M059J (cell line): ENCODE measurements around the gene TFF2. TPM values are rescaled to one million over a fixed set of nuclear protein-coding genes. Genes with fewer than 3 reads are reported as not detected.
A peak's percentile ranks its signal among the peaks of the same experiment; 100 is the strongest.

ENCODE experiments used
- DNase-seq: peaks from one replicate; pipeline ENCODE4 v3.0.0-alpha.2; 2012; ENCODE audit warnings: low read depth
- total RNA-seq: library from RNA; depleted of rRNA; stranded (reverse); fragments of >200 nt; shearing (Covaris generic); gene quantifications from 2 replicates; pipeline ENCODE4 v1.2.3, GENCODE V29; 2014

Gene TFF2
- total RNA-seq, 1 experiment from 2014 or later: 0.30 TPM

DNA sequence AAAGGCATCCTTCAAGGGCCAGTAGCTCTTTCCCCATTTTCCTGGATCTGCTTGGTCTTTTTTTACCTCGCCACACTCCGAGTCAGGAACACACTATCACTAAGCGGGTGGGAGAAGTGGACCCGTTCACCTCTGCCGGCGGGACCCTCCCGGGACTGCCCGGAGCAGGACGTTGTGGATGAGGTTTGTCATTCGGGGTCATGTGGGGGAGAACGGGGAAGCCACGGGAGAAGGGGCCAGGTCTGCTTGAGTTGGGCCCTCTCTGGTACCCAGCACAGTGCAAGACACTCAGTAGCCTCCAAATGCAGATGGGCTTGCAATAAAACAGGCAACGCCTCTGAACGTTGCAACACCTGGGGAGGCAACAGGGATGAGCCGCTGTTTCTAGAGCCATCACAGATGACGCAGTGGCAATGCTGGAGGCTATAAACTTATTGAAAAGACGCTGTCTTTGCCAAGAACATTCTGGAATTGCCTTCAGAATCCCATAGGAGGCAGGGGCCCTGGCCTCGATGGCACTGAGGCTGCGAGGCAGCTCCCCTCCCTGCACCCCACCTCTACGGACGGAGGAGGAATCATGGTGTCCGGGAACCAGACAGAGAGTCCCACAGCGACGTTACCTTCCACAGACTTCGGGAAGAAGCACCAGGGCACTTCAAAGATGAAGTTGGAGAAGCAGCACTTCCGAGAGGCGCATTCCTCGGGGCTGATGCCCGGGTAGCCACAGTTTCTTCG, 3.8 kb downstream of the TFF2 start:
- no peak for DNase-seq

DNA sequence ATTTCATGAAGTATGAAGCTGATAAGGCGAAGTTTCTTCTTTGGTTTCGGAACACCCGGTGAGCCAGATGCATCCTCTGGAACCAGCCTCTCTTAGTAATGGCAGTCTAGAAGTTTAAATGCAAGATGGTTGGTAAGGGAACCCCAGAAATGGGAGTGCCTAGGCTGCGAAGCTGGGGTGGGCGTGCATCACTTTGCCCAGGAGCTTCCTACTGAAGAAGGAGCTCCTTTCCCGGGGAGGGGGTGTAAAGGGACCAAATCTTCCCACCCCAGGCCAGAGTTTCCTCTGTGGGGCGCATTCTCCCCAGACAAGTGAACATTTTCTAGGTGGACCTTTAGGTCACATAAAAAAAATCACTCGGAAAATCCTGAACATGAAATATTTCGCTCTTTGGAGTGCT, 4.4 kb downstream of the TFF2 start:
- DNase-seq: no peak

DNA sequence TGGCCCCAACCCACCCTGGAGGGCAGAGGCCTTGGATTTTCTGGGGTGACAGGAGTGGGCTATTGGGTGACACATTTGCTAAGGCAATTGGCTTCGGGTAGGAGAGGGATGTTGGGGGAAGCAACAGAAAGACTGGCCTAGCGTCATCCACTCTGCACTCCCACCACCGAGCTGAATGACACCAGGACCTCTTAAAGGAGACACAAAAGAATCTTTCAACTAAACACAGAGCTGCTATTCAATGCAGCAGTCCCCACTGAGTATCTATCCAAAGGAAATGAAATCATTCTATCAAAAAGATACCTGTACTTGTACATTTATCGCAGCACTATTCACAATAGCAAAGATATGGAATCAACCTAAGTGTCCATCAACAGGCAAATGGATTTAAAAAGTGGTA, 6.2 kb downstream of the TFF2 start:
- no peak for DNase-seq

DNA sequence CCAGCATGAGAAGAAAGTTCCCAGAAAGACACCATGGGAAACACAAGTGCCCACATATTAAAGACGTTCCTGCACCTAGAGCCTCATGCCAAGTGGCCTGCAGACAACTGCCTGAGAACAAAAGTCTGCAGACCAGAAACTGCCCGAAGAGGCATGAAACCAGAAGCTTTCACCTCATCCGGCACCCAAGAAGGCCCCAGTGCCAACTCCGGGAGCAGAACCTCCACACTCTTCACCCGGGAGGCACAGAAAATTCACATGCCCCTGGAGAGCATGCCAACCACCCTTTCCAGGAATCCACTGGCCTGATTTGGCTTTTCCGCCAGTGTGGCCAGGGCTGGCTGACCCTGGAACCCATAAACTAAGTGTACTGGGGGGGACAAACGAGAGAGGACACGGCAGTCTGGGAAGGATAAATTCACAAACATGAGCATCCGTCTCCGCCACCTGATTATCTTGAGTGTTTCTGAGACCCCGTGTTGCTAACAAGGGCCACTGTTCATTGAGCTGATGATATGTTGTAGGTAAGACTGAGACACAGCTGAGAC, 6.8 kb downstream of the TFF2 start:
- DNase-seq: no peak

DNA sequence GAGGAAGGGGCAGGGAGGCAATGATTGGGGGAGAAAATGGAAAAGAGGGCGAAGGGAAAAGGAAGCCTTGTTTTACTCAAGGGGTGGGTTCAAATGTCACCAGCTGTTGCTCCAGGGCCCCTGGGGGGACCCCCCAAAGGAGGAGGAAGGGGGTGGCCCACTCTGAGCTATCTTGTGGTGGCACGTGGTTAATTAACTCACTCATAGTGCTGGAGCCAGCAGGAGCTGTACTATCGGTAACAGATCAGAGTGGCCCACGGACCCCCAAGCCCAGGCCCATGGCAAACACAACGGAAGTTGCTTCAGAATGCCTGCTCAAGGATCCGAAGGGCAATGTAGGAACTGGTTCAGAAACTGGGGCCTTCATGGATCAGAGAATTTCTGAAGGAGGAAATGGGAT, 7.2 kb downstream of the TFF2 start:
- DNase-seq: no peak

DNA sequence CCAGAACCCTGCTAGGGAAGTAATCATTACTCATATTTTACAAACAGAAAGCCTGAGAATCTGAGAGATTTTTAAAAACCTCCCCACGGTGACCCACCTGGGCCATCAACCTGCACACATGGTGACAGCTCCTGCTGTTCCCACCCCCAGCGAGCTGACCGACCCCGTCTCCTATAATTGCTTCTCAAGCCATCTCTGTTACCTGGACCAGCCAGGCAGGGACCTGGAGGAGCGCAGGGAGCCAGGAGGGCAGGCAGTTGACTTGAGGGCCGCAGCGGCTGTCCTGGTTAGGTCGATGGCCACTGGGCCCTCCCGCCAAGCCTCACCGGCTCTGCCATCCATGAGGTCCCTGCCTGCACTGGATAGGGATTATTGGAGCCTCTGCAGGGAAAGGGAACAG, 7.7 kb downstream of the TFF2 start:
- DNase-seq: no peak

DNA sequence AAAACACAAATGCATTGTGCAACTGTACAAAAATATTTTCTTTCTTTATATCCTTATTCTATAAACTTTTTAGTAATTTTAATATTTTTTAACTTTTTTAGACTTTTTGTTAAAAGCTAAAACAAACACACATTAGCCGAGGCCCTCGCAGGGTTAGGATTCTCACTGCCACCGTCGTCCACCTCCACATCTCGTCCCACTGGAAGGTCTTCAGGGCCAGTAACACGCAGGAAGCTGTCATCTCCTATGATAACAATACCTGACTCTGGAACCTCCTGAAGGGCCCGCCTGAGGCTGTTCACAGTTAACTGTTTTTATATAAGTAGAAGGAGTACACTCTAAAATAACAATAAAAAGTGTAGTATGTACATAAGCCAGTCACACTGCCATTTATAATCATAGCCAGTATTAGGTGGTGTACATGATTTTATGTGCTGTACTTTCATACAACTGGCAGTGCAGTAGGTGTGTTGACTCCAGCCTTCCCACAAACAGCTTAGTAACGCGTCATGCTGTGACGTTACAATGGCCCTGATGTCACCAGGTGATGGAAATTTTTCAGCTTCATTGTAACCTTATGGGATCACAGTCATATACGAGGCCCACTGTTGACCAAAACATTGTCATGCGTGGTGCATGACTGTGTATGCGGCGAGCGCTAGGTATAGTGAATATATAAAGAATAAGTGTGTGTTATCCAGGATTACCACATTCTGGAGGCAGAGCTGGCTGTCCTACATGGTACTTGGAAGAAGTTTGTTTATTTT, 8.8 kb downstream of the TFF2 start:
- no peak for DNase-seq

DNA sequence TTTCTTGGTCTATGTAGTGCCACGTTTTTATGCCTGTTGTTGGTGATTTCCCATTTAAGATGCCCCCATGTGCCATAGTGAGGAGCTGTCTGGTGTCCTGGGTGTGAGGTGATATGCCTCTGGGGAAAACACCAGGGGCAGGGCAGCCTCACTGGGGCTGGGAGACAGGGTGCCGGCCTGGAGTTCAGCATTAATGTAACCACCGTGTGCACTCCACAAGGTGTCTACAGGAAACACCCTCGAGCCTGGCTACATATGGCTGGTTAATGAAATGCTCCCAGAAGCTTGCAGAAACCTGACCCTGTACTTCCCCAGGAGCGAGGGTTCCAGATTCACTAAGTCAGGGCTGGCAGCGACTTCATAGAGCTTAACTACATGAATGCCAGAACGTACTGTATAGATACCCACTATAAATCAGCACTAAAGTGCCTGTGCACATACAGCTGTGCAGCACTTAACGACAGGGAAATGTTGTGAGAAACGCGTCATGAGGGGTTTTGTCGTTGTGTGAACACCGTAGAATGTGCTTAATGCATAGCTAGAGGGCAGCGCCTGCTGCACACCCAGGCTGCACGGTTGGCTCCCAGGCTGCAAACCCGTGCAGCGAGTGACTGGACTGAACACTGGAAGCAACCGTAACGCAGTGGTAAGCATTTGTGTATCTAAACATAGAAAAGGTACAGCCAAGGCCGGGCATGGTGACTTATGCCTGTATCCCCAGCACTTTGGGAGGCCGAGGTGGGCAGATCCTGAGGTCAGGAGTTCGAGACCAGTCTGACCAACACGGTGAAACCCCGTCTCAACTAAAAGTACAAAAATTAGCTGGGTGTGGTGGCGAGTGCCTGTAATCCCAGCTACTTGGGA, 10.4 kb downstream of the TFF2 start:
- no peak for DNase-seq

DNA sequence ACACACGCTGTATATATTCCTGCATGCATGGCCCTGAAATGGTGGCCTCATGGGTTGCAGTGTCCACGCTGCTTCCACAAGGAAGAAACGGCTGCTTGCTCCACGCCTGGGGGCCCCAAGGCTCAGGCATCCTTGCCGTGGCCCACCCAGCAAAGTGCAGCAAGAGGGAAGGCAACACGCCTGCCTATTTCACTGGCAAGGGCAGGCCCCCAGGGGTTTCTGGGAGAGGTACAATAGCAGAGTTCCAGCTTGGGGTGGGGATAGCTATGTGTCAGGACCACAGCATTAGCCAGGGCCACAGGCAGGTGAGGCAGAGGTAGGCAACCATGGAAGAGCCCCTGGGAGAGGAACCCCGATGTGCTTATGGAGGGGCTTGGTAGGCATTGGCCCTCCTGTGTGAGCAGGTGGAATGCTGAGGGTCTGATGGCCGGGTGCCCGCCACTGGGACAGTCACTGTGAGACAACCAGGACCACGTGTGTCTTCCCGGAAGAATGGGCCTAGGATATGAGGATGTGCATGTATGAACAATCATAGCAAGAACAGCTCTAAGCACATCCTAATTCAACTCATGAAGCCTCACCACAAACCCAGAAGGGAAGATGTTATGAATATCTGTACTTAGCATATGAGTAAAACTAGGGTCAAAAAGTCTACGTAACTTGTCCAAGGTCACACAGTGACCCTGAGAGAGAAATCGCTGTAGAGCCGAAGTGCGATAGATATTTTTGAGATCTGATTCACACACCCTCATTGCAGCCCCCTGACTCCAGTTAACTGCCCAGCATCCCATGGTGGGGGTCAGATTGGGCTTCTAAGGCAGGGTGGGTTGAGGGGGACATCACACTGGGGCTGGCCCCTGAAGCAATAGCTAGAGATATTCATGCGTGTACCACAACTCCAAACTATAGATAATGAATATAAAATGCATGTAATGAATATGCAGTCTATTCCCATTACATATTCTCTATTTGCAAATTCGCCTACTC, 11.8 kb downstream of the TFF2 start:
- no peak for DNase-seq

DNA sequence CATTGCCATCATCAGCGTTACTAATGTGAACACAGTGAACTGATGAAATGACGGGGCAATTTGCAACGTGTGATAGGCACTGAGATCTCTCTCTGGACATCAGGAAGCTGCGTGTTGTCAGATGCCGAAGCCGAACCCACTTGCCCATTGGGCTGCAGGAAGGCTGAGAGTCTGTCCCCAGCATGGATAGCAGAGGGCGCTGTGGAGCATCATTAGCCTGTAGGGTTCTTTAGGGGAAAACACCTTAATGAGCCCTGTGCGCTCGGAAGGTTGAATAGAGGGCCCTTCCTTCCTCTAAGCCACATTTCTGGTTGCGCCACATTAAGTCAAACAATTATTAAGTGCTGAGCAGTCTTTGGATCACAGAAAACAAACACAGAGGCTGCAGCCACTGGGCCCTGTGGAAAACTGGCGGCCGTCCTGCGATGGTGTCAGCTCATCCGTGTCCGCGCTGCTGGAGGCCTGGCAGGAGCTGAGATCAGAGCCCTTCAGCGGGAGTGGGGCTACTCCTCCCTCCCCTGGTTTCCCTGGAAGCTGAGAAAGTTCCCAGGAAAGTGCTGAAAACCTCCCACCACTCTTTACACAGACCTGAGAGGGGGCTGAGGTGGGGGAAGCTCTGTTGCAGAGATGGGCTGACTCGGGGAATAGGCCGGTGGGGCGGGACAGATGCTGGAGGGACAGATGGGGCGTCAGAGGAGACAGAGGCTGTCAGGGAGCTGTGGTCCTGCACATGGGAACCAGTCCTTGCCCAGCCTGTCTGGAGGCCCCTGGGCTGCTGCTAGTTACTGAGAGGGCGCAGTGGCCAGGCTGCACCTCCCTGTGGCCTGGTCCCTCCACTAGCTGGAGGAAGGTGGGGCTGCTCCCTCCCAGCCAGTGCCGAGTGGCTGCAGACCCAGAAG, 12.7 kb downstream of the TFF2 start:
- peak; percentile 63 for DNase-seq

DNA sequence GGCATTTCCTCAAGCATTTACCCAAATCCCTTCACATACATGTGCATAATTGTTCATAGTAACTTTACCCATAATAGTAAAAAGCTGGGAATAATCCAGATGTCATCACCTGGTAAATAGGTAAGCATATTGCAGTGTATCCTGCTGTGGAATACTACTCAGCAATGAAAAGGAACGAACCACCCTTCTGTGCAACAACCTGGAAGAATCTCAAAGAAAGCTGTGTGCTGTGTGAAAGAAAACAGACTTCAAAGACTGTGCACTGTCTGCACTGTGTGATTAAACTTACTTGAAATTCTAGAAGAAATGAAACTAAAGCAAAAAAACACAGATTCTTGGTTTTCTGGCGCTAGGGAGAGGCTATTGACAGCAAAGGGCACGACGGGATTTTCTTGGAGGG, 13.5 kb downstream of the TFF2 start:
- DNase-seq: no peak

DNA sequence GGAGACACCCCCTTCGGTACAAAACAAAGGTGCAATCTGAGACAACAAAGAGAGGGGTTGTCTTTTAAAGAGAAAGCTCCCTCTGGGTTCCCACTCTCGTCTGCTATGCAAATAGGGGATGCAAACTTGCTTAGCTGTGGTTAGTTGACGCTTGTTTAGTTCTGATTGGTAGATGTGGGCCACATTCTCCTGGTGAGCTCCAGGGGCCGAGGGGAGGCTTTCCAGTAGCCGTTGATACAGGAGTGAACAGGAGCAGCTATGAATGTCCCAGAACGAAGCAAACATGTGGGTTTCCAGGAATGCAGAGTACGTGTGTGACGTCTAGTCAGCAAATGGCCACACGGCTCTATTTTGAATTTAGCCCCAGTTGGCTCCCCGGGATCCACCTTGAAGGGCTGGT, 14.7 kb downstream of the TFF2 start:
- DNase-seq: peak; percentile 13

DNA sequence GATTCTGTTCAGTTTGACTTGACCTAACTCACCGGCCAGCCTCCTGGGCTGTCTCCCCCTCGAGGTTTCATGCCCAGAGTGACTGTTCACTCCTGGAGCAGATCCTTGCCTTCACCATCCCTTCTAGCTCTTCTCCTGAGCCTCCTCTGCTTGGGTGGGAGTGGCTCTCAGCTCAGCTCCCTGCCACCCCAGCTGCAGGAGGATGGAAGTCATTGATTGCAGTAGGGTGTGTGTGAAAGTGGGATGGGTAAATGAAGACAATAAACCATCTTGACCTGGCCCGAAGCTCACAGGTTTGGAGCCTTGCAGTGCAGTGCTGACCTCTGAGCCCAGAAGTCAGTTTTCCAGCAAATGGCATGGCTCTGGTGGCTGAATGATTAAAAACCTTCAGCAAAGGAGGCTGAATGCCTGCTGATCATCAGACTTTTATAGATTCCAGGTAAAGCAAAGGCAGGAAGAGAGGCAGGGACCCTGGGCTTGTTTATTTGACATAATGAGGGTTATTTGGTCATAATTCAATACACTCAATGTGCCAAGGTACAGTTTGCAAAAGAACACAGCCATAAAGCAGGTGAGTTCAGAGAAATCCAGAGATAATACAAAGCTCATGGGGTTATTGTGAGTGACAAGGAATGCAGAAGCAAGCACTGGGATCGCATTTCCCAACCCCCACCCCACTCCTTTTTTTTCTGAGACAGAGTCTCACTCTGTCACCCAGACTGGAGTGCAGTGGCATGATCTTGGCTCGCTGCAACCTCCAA, 18.1 kb downstream of the TFF2 start:
- no peak for DNase-seq

DNA sequence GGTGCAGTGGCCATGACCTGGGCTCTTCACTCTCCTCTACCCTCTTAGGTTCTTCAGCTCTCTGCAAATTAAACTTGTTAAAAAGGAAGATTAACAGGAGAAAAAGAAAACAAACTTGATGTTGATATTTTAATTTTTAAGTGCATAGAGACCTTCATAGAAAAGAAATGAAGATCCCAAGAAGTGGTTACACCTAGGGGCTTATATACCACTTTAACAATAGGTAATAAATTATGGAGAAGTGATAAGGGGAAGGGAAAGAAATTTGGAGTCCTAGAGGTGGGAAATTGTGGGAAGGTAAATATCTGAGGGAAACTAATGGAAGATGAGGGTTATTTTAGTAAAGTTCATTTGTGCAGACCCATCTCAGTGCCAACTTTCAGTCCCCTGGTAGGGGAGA, 19.1 kb downstream of the TFF2 start:
- DNase-seq: no peak

DNA sequence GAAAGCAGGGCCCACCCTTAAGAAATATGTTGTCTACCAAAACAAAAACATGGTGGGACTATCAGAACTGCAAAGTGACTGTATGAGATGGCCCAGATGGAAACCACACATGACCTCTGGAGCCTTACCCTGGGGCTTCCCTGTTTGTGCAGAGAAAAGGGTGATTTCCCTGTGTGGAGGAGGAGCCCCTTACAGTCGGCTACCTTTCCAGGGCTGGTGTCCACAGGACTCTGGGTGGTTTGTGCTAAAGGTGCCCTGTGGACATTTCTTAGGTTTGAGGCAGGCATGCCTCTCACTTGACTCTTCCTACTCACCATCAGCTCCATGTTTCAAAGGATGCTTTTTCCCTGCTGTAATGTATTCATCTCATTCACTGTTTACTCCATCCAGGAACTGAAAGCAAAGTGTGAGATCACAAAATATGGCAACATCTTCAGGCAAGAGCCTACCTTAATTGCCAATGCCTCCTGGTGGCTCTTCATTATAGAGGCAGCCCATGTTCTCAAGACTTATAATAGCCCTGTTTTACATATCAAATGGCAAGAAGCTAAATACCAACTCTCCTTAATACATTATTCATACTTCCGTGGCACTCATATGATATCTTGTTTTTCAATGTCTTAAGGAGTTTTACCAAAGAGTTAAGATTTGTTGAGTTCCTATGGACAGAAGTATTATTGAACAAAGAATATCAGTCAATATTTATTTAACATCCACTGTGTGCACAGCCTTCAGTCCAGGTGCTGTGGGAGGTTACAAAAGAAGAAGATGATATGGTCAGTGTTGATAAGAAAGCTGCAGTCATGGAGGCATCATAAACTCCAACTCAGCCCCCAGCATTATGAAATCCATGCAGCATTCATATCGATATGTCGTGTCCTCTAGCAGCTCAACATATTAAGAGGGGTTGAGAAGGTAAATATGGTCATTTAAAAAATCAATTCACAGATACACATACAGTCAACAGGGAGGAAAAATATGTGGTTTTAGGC, 20.1 kb downstream of the TFF2 start:
- no peak for DNase-seq

DNA sequence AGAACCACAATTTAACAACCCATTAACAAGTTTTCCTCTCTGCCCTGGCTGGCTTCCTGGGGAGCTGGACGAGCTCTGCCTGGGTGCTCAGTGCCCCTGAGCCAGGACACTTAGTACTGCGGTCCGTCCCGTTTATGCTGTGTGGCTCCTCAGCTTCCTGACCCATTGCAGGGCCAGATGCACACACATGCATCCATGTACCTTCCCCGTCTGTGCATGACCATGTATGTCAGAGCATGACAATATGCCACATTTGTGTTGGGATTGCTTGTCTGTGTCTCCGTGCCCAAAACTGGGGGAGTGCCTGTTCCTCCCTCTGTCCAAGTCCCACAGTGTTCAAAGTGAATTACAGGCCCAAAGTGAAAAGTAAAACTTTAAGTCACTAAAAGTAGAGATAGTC, 25.9 kb downstream of the TFF2 start:
- DNase-seq: no peak

DNA sequence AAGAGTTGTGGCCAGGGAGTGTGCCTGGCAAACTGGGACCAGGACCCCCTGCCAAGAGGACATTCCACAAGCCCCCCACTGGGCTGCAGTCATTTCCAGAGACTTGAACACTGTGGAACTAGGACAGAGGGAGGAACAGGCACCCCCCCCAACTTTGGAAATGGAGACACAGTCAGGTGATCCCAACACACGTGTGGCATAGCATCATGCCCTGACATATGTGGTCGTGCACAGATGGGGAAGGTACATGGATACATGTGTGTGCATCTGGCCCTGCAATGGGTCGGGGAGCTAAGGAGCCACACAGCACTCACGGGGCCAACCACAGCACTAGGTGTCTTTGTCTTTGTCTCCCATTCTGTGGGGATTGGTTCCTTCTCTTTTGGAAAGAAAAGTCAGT, 28.9 kb downstream of the TFF2 start:
- DNase-seq: no peak

DNA sequence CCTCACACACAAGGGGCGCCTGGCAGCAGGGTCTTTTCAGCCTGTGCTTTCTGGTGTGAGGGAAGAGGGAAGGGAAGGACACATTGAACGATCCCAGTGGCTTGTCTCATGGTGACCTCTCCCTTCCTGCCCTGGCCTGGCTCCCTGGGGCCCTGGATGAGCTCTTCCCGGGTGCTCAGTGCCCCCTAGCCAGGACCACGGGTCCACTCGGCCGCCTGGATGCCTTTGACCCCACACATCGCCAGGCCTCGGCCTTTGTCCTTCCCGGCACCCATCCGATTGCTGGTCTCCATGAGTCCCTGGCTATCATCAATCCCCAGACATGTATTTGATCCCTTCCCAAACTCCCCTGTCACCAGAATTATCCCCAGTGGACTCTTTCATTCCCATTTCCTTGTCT, 29.6 kb downstream of the TFF2 start:
- no peak for DNase-seq
